GM12892 (cell line): ENCODE measurements around the gene SMURF2.

Source experiments
- POLR2A ChIP-seq: IDR thresholded peaks from 2 replicates; pipeline ENCODE4 v1.6.1; 2011; ENCODE audit warnings: low read depth, low read length, control low read depth
- TAF1 ChIP-seq: IDR thresholded peaks from 2 replicates; pipeline ENCODE4 v1.6.1; 2011; ENCODE audit warnings: low read depth, mild to moderate bottlenecking, control low read depth, low read length, borderline replicate concordance

DNA sequence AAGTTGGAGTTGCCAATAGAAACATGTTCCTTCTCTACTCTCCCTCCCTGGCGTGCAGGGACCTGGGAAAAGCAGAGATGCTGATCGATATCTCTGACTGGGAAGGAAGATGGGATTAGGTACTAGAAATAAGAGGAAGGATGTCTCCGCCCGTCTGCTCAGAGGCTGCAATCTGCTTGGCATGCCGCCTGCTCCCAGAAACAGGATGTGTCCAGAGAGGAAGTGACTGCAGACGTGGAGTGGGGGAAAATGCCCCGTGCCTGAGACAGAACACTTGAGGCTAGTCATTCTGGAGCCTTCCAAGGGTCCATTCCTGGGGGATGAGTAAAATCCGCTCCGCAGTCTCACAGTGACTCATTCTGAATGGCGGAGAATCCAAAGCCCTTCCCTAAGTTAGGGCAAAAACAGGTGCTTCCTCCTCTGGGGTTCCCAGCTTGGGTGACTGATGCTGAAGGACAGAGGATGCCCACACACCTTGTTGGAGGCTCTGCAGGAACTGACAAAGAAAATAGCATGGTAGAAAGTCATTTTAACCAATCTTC, 45.0 kb upstream of the SMURF2 start:
- no peak for TF ChIP-seq TAF1
- no peak for TF ChIP-seq POLR2A
